K562 (cell line): ENCODE measurements around the gene FABP7. TPM values are rescaled to one million over a fixed set of nuclear protein-coding genes. Genes with fewer than 3 reads are reported as not detected.

Experiments used
- ATAC-seq: fragments of 200-7000 bp; cut with Tn5 transposase; 3 replicates; pipeline ENCODE4 v1.9.1; 2020; ENCODE audit warnings: moderate library complexity
- BruUV-seq: library from RNA; stranded (reverse); fragments of 400-500 nt; replicated peaks from 2 replicates; lab custom pipeline; 2021; lab: Mats Ljungman, UMichigan
- CTCF ChIA-PET: fragments of 300-600 bp; formaldehyde crosslinking; extraction: SDS; loops from one replicate; lab custom pipeline; 2021; ENCODE audit warnings: low intra/inter-chr PET ratio; lab: Yijun Ruan, JAX
- POLR2A ChIA-PET: fragments of 300-600, 350-650 bp; sonication (Branson Sonifier 250); formaldehyde crosslinking; extraction: SDS; loops from one replicate; lab custom pipeline; 2021; ENCODE audit warnings: antibody characterized with exemption, inconsistent platforms; lab: Yijun Ruan, JAX
- DNase-seq, 4 experiments: peaks; one replicate each; pipeline versions ENCODE4 v3.0.0 to v3.0.0-alpha.2; 2011 to 2018; ENCODE audit warnings: low spot score in 3 of 4, mixed read lengths in 3 of 4; ENCODE audit errors: extremely low read depth in 1 of 4
- FAIRE-seq: peaks from 2 replicates; lab custom pipeline; 2011; peaks lifted over from hg19 to GRCh38; lab: Jason Lieb, UNC
- H2AFZ ChIP-seq: 2 replicates; pipeline ENCODE4 v1.6.0; 2011; ENCODE audit warnings: low read depth, low read length, control low read depth, inconsistent platforms
- H3K27ac ChIP-seq: fragments of 200-600 bp; 3 replicates; pipeline ENCODE4 v1.8.0; 2011; ENCODE audit warnings: low read depth, mild to moderate bottlenecking, control low read depth, inconsistent platforms, low read length, moderate library complexity, mixed read lengths; ENCODE audit errors: extremely low read depth
- H3K27me3 ChIP-seq, 2 experiments: fragments of 300-600 bp in 1 of 2; 2 replicates in 1 of 2; 3 replicates in 1 of 2; pipeline versions ENCODE4 v1.6.0 to v1.8.0; 2011; ENCODE audit warnings: inconsistent platforms in 2 of 2, low read length in 2 of 2, mild to moderate bottlenecking in 1 of 2, mixed read lengths in 1 of 2, moderate library complexity in 1 of 2; ENCODE audit not compliant: control insufficient read depth in 2 of 2, insufficient read depth in 2 of 2
- H3K36me3 ChIP-seq: fragments of 300-600 bp; 3 replicates; pipeline ENCODE4 v1.8.0; 2011; ENCODE audit warnings: mild to moderate bottlenecking, low read length, inconsistent platforms; ENCODE audit not compliant: control insufficient read depth, insufficient read depth
- H3K4me1 ChIP-seq, 2 experiments: fragments of 200-600 bp in 1 of 2; replicated peaks in 1 of 2; 2 replicates in 1 of 2; 3 replicates in 1 of 2; pipeline versions ENCODE4 v1.5.1 to v1.8.0; 2011; ENCODE audit warnings: inconsistent platforms in 2 of 2, low read length in 2 of 2, mild to moderate bottlenecking in 1 of 2, mixed read lengths in 1 of 2, moderate library complexity in 1 of 2; ENCODE audit not compliant: control insufficient read depth in 2 of 2, insufficient read depth in 2 of 2
- H3K4me2 ChIP-seq: 2 replicates; pipeline ENCODE4 v1.6.1; 2011; ENCODE audit warnings: low read length, control low read depth, inconsistent platforms, mixed read lengths; ENCODE audit not compliant: insufficient read depth
- H3K4me3 ChIP-seq: fragments of 200-600 bp; sonication (generic), shearing (Covaris generic); 2 replicates; pipeline ENCODE4 v1.5.1; 2016; ENCODE audit warnings: control low read depth, inconsistent platforms
- H3K79me2 ChIP-seq: fragments of 200-600 bp; 3 replicates; pipeline ENCODE4 v1.8.0; 2011; ENCODE audit warnings: low read length, inconsistent platforms; ENCODE audit not compliant: control insufficient read depth, insufficient read depth
- H3K9ac ChIP-seq, 2 experiments: 2 replicates each; pipeline versions ENCODE4 v1.6.0 to v1.6.1; 2011; ENCODE audit warnings: low read depth in 2 of 2, low read length in 2 of 2, control low read depth in 1 of 2, inconsistent platforms in 1 of 2, mild to moderate bottlenecking in 1 of 2, mixed read lengths in 1 of 2; ENCODE audit not compliant: insufficient read depth in 1 of 2
- H3K9me1 ChIP-seq: one replicate; pipeline ENCODE4 v1.6.0; 2011; ENCODE audit warnings: inconsistent platforms, mild to moderate bottlenecking, low read length, moderate library complexity; ENCODE audit not compliant: control insufficient read depth, insufficient read depth
- H3K9me3 ChIP-seq: replicated peaks from 2 replicates; pipeline ENCODE4 v1.5.1; 2011; ENCODE audit warnings: low read depth, low read length, inconsistent platforms; ENCODE audit not compliant: control insufficient read depth, insufficient read depth
- H4K20me1 ChIP-seq: replicated peaks from 2 replicates; pipeline ENCODE4 v1.6.1; 2011; ENCODE audit warnings: low read length, inconsistent platforms, mixed read lengths; ENCODE audit not compliant: control insufficient read depth, insufficient read depth
- CC2D1A ChIP-seq: fragments of 450-650 bp; IDR thresholded peaks from 2 replicates; pipeline ENCODE4 v1.6.1; 2017; ENCODE audit warnings: mild to moderate bottlenecking
- NFE2 ChIP-seq: IDR thresholded peaks from 2 replicates; pipeline ENCODE4 v1.6.1; 2014; ENCODE audit warnings: antibody characterized with exemption, low read depth
- PURB ChIP-seq: sonication (generic); formaldehyde crosslinking; IDR thresholded peaks from 2 replicates; pipeline ENCODE4 v1.9.0; 2021; ENCODE audit warnings: low read depth, mild to moderate bottlenecking, missing genetic modification reagents
- SRSF7 ChIP-seq: fragments of 200-400 bp; formaldehyde crosslinking; optimal IDR thresholded peaks from 2 replicates; pipeline ENCODE3; 2017; ENCODE audit warnings: mild to moderate bottlenecking, low read depth, low read length
- STAT6 ChIP-seq: sonication (generic); formaldehyde crosslinking; IDR thresholded peaks from 2 replicates; pipeline ENCODE4 v1.8.1; 2023; ENCODE audit warnings: mild to moderate bottlenecking, missing genetic modification reagents
- ZBTB1 ChIP-seq: sonication (generic); formaldehyde crosslinking; IDR thresholded peaks from 2 replicates; pipeline ENCODE4 v1.8.1; 2023; ENCODE audit warnings: missing genetic modification reagents, low read depth, mild to moderate bottlenecking, borderline replicate concordance
- WGBS: fragments of 100-300 bp; shearing (Covaris generic); methylation state at CpG from one replicate; pipeline ENCODE4 v1.1.6; 2016; ENCODE audit warnings: low coverage, mixed read lengths; ENCODE audit not compliant: insufficient coverage; ENCODE audit errors: missing lambda C conversion rate; 5-methylcytosine and 5-hydroxymethylcytosine counted together
- in situ Hi-C: fragments of 300-500 bp; cut with MboI; formaldehyde crosslinking; loops from 4 replicates; pipeline ENCODE4 v1.15.0; 2018; ENCODE audit warnings: inconsistent platforms, mixed read lengths
- intact Hi-C: fragments of 100-400 bp; cut with micrococcal nuclease; formaldehyde crosslinking; loops from 2 replicates; pipeline ENCODE4 v1.14.2; 2022
- polyA plus RNA-seq, 8 experiments: library from polyadenylated mRNA; depleted of rRNA in 4 of 8; stranded (reverse) in 5 of 8; unstranded in 3 of 8; fragments of >200 nt; fragmentation: Nextera tagmentation in 2 of 8; fragmentation: Illumina TruSeq in 1 of 8; extraction: Ambion mirVana in 2 of 8; extraction: Trizol in 1 of 8; gene quantifications; 2 replicates each; pipeline versions ENCODE4 v1.2.1 to v1.2.3, GENCODE V29; 2011 to 2014; ENCODE audit warnings: inconsistent platforms in 1 of 8, missing spikeins in 1 of 8
- total RNA-seq, 7 experiments: library from RNA; depleted of rRNA in 6 of 7; stranded (reverse); fragments of >200 nt in 6 of 7; fragmentation: Illumina TruSeq in 2 of 7; extraction: Trizol in 2 of 7; gene quantifications; 2 replicates each; pipeline versions ENCODE4 v1.2.1 to v1.2.3, GENCODE V29; 2011 to 2021; ENCODE audit warnings: low replicate concordance in 1 of 7
- TF ChIP-seq, protein P1 (sequence below): fragments of 250-450 bp; sonication (Bioruptor Pico); IDR thresholded peaks from 2 replicates; pipeline ENCODE4 v1.8.0; 2021; ENCODE audit warnings: mild to moderate bottlenecking, moderate library complexity

The FABP7 gene
- total and polyA plus RNA-seq, 9 of the 15 experiments (the other 6 are each of a cell fraction or from before 2014, with no cell fraction given), result 0.07 to 0.14 TPM; not detected in 7

DNA sequence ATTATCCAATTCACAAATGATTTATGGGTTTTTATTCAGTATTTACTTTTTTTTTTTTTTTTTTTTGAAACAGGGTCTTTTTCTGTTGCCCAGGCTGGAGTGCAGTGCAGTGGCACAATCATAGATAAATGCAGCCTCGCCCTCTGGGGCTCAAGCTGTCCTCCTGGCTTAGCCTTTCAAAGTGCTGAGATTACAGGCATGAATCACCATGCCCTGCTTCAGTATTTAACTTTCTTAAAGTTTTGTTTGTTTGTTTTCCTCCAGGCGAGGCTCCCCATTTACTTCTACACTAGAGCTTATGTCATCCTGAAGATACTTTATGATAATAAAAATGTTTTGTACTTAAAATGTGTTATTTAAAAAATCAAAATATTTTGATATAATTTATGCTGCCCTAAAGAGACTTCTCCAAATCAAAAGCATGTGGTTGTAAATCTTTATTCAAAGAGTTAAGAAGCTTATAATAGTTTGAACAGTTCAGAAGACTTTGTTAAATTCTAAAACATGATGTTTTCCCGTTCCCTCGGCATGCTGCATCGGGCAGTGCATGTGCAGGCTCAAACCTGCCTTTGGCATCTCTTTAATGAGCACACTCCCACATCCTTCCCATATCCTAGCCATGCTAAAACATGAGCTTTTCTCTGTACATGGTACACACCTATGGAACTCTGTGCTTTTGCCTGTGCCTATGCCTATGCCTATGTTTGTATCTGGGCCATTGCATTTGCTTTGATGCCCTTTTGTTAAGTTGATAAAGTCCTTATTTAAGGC is 20.6 kb downstream of the FABP7 start:
- intact Hi-C loops, result no loop called here
- no peaks in the 10 kb centered on the region for H3K9me1 ChIP-seq
- POLR2A ChIA-PET, result interaction anchor here (0.6 kb wide), 1 partner anchor 10 kb away, joined by 3 read pairs; no protein-coding TSS in a partner anchor

More for the DNA sequence above, 20.6 kb downstream of the FABP7 start:
- no peak for TF ChIP-seq PURB
- TF ChIP-seq CC2D1A, result no peak
- no peak for TF ChIP-seq ZBTB1 (CRISPR knock-in tag)
- no peak for TF ChIP-seq SRSF7
- TF ChIP-seq, protein P1, sequence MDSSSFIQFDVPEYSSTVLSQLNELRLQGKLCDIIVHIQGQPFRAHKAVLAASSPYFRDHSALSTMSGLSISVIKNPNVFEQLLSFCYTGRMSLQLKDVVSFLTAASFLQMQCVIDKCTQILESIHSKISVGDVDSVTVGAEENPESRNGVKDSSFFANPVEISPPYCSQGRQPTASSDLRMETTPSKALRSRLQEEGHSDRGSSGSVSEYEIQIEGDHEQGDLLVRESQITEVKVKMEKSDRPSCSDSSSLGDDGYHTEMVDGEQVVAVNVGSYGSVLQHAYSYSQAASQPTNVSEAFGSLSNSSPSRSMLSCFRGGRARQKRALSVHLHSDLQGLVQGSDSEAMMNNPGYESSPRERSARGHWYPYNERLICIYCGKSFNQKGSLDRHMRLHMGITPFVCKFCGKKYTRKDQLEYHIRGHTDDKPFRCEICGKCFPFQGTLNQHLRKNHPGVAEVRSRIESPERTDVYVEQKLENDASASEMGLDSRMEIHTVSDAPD (CRISPR knock-in tag), result no peak
- no peak for TF ChIP-seq NFE2
- TF ChIP-seq STAT6 (CRISPR knock-in tag), result no peak
- Histone ChIP-seq H3K27me3 (no peaks in the 10 kb centered on the region), H3K4me1 (no peaks in the 10 kb centered on the region), H4K20me1 (no peaks in the 10 kb centered on the region), H3K27ac (no peak overlapping the region), H2AFZ (no peak overlapping the region), H3K9me3 (no peaks in the 10 kb centered on the region), H3K4me2 (no peak overlapping the region), H3K9ac (no peak overlapping the region), H3K36me3 (no peaks in the 10 kb centered on the region), H3K79me2 (no peaks in the 10 kb centered on the region), H3K4me3 (no peak overlapping the region)
- DNase-seq (no peak), ATAC-seq (no peak), FAIRE-seq (no peak)
- in situ Hi-C loops, result no loop called here
- no TSS peak for BruUV-seq
- WGBS, result 21% methylated on average over 5 of the region's 5 CpGs
- CTCF ChIA-PET, result no interaction called here
